CD4-positive, alpha-beta T cell treated with Interleukin-6 for 4 hours (primary cell): Measurements from ENCODE around the gene SKIC2.
"Not testable (repeated sequence)": the region's sequence is repeated elsewhere in the genome, so short reads cannot be mapped to it uniquely, and the experiment has no call there.

Experiments used
- DNase-seq: peaks from one replicate; pipeline ENCODE4 v3.0.0-alpha.2; 2020; ENCODE audit warnings: mixed read lengths

The SKIC2 gene

GRCh38 chr6:31958741-31959739 lies at the start of gene SKIC2, which contains the start of gene NELFE:
SKIC2 (plus strand) TSS chr6:31959175; CDS start chr6:31959193, 18 bp downstream.
NELFE (minus strand) TSS chr6:31958971; CDS start chr6:31958446, 525 bp downstream.
- DNase-seq, result peak; percentile 98

- not testable (repeated sequence) for DNase-seq
These were observed 49.7 kb upstream of the SKIC2 start for GRCh38 chr6:31909298-31909697.

GRCh38 chr6:31911826-31912585 lies 47.0 kb upstream of the SKIC2 start:
- DNase-seq, result no peak

GRCh38 chr6:31915351-31915750 lies 43.6 kb upstream of the SKIC2 start:
- DNase-seq, result no peak

GRCh38 chr6:31915756-31916155 lies 43.2 kb upstream of the SKIC2 start:
- no peak for DNase-seq

GRCh38 chr6:31918069-31918720 lies 40.8 kb upstream of the SKIC2 start:
- DNase-seq, result no peak

- DNase-seq, result no peak
These were observed 39.2 kb upstream of the SKIC2 start for GRCh38 chr6:31919624-31920303.

GRCh38 chr6:31920811-31921210 lies 38.2 kb upstream of the SKIC2 start:
- no peak for DNase-seq

GRCh38 chr6:31922942-31923341 lies 36.0 kb upstream of the SKIC2 start:
- peak; percentile 49 for DNase-seq

- DNase-seq, result no peak
These were observed 31.6 kb upstream of the SKIC2 start, which contains the start of gene C2 for GRCh38 chr6:31927242-31927862. C2 (plus strand) TSS chr6:31927717; CDS start chr6:31927753, 36 bp downstream.

GRCh38 chr6:31927863-31928671 lies 30.9 kb upstream of the SKIC2 start:
- DNase-seq, result no peak

GRCh38 chr6:31928672-31928939 lies 30.4 kb upstream of the SKIC2 start:
- DNase-seq, result no peak

GRCh38 chr6:31930962-31931361 lies 28.0 kb upstream of the SKIC2 start:
- DNase-seq, result no peak

- DNase-seq, result not testable (repeated sequence)
These were observed 26.8 kb upstream of the SKIC2 start for GRCh38 chr6:31932137-31932536.

GRCh38 chr6:31933537-31933936 lies 25.4 kb upstream of the SKIC2 start:
- DNase-seq, result no peak

GRCh38 chr6:31935021-31935420 lies 24.0 kb upstream of the SKIC2 start:
- no peak for DNase-seq

- no peak for DNase-seq
These were observed 23.2 kb upstream of the SKIC2 start for GRCh38 chr6:31935823-31936222.

GRCh38 chr6:31940256-31940664 lies 18.7 kb upstream of the SKIC2 start:
- no peak for DNase-seq

GRCh38 chr6:31943742-31944141 lies 15.2 kb upstream of the SKIC2 start:
- no peak for DNase-seq

GRCh38 chr6:31945154-31945506 lies 13.8 kb upstream of the SKIC2 start:
- DNase-seq, result no peak
